ENCODE measurements around the gene TMEM219. TPM values are rescaled to one million over a fixed set of nuclear protein-coding genes. Genes with fewer than 3 reads are reported as not detected.

TMEM219 gene
- total and polyA plus RNA-seq, 10 of the 15 experiments (the other 5 are each of a cell fraction or from before 2014, with no cell fraction given), result 33.6 to 74.6 (median 56.5) TPM

DNA sequence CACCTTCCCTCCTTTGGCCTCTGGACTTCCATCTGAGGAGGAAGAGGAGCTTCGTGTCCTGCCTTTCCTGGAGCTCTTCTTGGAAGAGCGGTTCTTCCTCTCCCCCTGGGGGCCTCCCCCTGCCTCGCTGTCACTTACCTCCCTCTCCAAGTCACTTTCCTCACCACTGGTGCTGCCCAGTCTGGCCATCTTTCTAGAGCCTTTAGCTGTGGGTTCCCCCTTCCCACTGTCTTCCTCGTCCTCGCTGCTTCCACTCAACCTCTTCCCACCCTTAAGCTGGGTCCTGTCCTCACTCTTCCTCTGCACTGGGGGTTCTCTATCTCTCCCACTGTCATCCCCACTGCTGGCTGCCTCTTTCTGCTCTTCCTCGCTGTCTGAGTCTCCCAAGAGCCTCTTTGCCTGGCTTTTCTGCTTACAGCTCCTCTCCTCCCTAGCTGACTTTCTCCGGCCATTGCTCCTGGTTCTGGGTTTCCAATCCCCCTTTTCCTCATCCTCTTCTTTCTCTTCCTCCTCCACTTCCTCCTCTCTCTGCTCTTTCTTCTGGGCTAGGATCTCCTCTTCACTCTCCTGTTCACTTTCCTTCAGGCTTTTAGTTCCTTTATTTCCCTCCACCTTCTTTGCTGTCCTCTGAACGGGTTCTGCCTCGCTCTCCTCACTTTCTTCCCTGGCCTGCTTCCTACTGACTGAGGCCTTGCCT lies 32.2 kb downstream of the TMEM219 start:
- WGBS (ENCODE audit: insufficient coverage, insufficient replicate concordance, low lambda C conversion rate, missing lambda C conversion rate), result 94% methylated on average over 9 of the region's 9 CpGs
- POLR2A ChIA-PET, result interaction anchor here (1.0 to 2.8 kb wide), 5 partner anchors 18 to 69 kb away, joined by 3 to 10 read pairs (median 8); partner anchors contain the start of genes KCTD13 and TAOK2
- H3K36me3 ChIP-seq (ENCODE audit: control insufficient read depth in 2 of 2, insufficient read depth in 2 of 2, low read length in 1 of 2), result peaks cover 6 to 18% of the 10 kb centered on the region in 2 experiments
- TF ChIP-seq WRNIP1 (IDR thresholded peaks at IDR 0.05; ENCODE audit: borderline replicate concordance, low read depth, low read length), result no peak
- no peak for TF ChIP-seq ZNF207 (IDR thresholded peaks at IDR 0.05; ENCODE audit: borderline replicate concordance)
- no peak for TF ChIP-seq SMC3 (IDR thresholded peaks at IDR 0.05; ENCODE audit: borderline replicate concordance, low read length)
- no peak for TF ChIP-seq MYB (IDR thresholded peaks at IDR 0.05; ENCODE audit: borderline replicate concordance, low read depth, low read length)
- TF ChIP-seq, protein P1, sequence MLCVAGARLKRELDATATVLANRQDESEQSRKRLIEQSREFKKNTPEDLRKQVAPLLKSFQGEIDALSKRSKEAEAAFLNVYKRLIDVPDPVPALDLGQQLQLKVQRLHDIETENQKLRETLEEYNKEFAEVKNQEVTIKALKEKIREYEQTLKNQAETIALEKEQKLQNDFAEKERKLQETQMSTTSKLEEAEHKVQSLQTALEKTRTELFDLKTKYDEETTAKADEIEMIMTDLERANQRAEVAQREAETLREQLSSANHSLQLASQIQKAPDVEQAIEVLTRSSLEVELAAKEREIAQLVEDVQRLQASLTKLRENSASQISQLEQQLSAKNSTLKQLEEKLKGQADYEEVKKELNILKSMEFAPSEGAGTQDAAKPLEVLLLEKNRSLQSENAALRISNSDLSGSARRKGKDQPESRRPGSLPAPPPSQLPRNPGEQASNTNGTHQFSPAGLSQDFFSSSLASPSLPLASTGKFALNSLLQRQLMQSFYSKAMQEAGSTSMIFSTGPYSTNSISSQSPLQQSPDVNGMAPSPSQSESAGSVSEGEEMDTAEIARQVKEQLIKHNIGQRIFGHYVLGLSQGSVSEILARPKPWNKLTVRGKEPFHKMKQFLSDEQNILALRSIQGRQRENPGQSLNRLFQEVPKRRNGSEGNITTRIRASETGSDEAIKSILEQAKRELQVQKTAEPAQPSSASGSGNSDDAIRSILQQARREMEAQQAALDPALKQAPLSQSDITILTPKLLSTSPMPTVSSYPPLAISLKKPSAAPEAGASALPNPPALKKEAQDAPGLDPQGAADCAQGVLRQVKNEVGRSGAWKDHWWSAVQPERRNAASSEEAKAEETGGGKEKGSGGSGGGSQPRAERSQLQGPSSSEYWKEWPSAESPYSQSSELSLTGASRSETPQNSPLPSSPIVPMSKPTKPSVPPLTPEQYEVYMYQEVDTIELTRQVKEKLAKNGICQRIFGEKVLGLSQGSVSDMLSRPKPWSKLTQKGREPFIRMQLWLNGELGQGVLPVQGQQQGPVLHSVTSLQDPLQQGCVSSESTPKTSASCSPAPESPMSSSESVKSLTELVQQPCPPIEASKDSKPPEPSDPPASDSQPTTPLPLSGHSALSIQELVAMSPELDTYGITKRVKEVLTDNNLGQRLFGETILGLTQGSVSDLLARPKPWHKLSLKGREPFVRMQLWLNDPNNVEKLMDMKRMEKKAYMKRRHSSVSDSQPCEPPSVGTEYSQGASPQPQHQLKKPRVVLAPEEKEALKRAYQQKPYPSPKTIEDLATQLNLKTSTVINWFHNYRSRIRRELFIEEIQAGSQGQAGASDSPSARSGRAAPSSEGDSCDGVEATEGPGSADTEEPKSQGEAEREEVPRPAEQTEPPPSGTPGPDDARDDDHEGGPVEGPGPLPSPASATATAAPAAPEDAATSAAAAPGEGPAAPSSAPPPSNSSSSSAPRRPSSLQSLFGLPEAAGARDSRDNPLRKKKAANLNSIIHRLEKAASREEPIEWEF (IDR thresholded peaks at IDR 0.05; ENCODE audit: insufficient replicate concordance, low read depth, low read length), result no peak
- no peak for TF ChIP-seq LARP7 (IDR thresholded peaks at IDR 0.05)
- TF ChIP-seq ZNF217 (IDR thresholded peaks at IDR 0.05), result no peak
- TF ChIP-seq CHD1 (IDR thresholded peaks at IDR 0.05; ENCODE audit: low read depth, low read length), result no peak
- TF ChIP-seq PAX5 (IDR thresholded peaks at IDR 0.05; ENCODE audit: borderline replicate concordance, low read depth, low read length), result no peak
- no peak for TF ChIP-seq IKZF1 (conservative IDR thresholded peaks at IDR 0.05)
- no peak for TF ChIP-seq SP1 (IDR thresholded peaks at IDR 0.05; ENCODE audit: low read depth, low read length)
- no peak for TF ChIP-seq CBX5 (IDR thresholded peaks at IDR 0.05; ENCODE audit: low read depth)
- no peak for TF ChIP-seq YBX1 (IDR thresholded peaks at IDR 0.05)
- TF ChIP-seq, protein P2, sequence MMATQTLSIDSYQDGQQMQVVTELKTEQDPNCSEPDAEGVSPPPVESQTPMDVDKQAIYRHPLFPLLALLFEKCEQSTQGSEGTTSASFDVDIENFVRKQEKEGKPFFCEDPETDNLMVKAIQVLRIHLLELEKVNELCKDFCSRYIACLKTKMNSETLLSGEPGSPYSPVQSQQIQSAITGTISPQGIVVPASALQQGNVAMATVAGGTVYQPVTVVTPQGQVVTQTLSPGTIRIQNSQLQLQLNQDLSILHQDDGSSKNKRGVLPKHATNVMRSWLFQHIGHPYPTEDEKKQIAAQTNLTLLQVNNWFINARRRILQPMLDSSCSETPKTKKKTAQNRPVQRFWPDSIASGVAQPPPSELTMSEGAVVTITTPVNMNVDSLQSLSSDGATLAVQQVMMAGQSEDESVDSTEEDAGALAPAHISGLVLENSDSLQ (IDR thresholded peaks at IDR 0.05), result no peak
- TF ChIP-seq NR2C2 (IDR thresholded peaks at IDR 0.05; ENCODE audit: borderline replicate concordance, control insufficient read depth, insufficient read length, low read depth), result no peak
- no peak for TF ChIP-seq RFX5 (IDR thresholded peaks at IDR 0.05; ENCODE audit: low read depth, low read length)
- TF ChIP-seq, protein P3, sequence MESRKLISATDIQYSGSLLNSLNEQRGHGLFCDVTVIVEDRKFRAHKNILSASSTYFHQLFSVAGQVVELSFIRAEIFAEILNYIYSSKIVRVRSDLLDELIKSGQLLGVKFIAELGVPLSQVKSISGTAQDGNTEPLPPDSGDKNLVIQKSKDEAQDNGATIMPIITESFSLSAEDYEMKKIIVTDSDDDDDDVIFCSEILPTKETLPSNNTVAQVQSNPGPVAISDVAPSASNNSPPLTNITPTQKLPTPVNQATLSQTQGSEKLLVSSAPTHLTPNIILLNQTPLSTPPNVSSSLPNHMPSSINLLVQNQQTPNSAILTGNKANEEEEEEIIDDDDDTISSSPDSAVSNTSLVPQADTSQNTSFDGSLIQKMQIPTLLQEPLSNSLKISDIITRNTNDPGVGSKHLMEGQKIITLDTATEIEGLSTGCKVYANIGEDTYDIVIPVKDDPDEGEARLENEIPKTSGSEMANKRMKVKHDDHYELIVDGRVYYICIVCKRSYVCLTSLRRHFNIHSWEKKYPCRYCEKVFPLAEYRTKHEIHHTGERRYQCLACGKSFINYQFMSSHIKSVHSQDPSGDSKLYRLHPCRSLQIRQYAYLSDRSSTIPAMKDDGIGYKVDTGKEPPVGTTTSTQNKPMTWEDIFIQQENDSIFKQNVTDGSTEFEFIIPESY (IDR thresholded peaks at IDR 0.05), result no peak

More for the DNA sequence above, 32.2 kb downstream of the TMEM219 start:
- CTCF ChIA-PET, result interaction anchor here (0.9 to 1.9 kb wide), 2 partner anchors 21 to 77 kb away, joined by 3 to 6 read pairs; partner anchors contain the start of gene TAOK2
- Histone ChIP-seq H3K4me1 (ENCODE audit: control insufficient read depth, insufficient read depth, low read length) (peaks cover 9% of the 10 kb centered on the region), H3K4me3 (peak overlapping the region; percentile 81; the same call in 1 of the 2 replicates), H3K27me3 (replicated peaks in 1 of 2; ENCODE audit: control insufficient read depth in 2 of 2, insufficient read depth in 2 of 2, low read length in 1 of 2) (no peaks in the 10 kb centered on the region), H3K9me3 (replicated peaks; ENCODE audit: control insufficient read depth, insufficient read depth, low read length) (no peaks in the 10 kb centered on the region), H2AFZ (ENCODE audit: control insufficient read depth, low read depth, low read length) (no peak overlapping the region), H4K20me1 (ENCODE audit: control insufficient read depth, insufficient read depth) (no peaks in the 10 kb centered on the region), H3K79me2 (ENCODE audit: control insufficient read depth, insufficient read depth, low read length) (peaks cover 19% of the 10 kb centered on the region), H3K27ac (ENCODE audit: control insufficient read depth, insufficient read depth) (no peak overlapping the region; the same call in 1 of the 2 replicates), H3K9ac (ENCODE audit: control insufficient read depth, insufficient read depth, low read length) (peak overlapping the region; percentile 88), H3K4me2 (ENCODE audit: control insufficient read depth, insufficient read depth) (peak overlapping the region; percentile 82)
- DNase-seq (ENCODE audit: low read depth, low spot score) (no peak), ATAC-seq (no peak), FAIRE-seq (no peak)
- RAD21 ChIA-PET (ENCODE audit: unreplicated experiment), result interaction anchor here (0.7 to 0.8 kb wide), 2 partner anchors 8 to 22 kb away, joined by 3 read pairs; no protein-coding TSS in a partner anchor
- SMC1A ChIA-PET (ENCODE audit: uncharacterized antibody, unreplicated experiment), result interaction anchor here (0.7 to 1.9 kb wide), 3 partner anchors 19 to 61 kb away, joined by 3 to 9 read pairs (median 4); partner anchors contain the start of gene TAOK2
- intact Hi-C loops (cut with micrococcal nuclease; ENCODE audit: unreplicated experiment), result no loop called here
- in situ Hi-C loops (cut with MboI), result no loop called here
- TSS peak; percentile 89 for BruUV-seq (replicated peaks)

Data from GM12878 (cell line).